ENCODE measurements around the gene HUNK.
"Not testable (repeated sequence)": the region's sequence is repeated elsewhere in the genome, so short reads cannot be mapped to it uniquely, and the experiment has no call there.

Gene HUNK

DNA sequence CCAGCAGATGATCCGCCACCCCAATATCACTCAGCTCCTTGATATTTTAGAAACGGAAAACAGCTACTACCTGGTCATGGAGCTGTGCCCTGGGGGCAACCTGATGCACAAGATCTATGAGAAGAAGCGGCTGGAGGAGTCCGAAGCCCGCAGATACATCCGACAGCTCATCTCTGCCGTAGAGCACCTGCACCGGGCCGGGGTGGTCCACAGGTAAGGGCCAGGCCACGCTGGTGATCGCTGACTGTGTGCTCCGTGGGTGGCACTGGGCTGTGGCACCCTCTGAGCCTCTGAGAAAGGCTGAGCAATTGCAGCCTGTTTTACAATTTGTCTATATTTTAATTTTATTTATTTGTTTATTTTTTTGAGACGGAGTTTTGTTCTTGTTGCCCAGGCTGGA, 51.7 kb downstream of the HUNK start:
- DNase-seq: no peak

- DNase-seq: no peak
These were observed 53.7 kb downstream of the HUNK start for GRCh38 chr21:31926498-31926897.

DNA sequence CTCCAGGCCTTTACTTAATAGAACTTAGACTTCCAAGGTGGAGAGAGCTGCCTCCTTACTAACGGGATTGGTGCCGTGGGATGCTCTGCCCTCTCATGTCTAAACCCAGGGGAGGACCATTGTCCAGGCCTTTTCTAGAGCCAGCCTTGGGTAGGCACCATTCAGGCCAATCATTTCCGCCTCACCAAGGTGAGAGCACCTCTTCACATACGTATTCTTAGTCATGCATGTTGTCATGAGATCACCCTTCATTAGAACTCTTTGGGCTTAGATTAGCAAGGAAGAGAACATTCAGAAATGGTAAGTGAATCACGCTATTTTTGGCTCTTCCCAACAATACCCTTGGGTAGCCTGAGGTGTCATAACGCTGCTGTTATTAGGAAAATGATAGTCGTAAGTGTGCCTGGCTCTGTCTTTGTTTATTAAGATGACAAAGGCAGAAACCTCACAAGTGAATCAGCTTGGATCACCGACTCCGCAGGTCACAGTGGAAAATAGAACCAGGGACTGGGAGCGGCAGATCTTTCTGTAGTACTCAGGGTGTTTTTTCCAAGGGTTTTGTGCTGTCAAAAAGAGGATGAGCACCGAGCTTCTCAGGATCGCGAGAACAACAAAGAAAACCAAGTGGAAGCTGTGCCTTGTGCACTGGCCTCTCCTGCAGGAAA, 55.0 kb downstream of the HUNK start:
- no peak for DNase-seq

GRCh38 chr21:31928656-31929055, 55.8 kb downstream of the HUNK start:
- DNase-seq: no peak

DNA sequence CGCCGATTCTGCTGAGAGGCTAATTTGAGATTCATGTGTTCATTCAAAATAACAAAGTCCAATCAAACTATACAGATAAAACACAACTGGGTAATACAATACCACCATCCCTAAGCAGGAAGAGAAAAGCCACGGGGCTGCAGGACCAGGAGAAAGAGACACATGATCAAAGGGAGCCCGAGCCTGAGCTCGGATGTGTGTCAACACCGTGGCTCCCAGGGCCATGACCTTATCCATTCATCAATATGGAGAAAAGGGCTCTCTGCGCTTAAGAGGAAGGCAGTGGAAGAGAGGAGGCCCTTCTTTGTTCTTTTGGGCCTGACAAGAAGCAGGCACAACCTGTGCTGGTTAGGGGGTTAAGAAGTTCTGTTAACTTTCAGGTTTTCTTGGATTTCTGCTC, 56.7 kb downstream of the HUNK start:
- DNase-seq: no peak

DNA sequence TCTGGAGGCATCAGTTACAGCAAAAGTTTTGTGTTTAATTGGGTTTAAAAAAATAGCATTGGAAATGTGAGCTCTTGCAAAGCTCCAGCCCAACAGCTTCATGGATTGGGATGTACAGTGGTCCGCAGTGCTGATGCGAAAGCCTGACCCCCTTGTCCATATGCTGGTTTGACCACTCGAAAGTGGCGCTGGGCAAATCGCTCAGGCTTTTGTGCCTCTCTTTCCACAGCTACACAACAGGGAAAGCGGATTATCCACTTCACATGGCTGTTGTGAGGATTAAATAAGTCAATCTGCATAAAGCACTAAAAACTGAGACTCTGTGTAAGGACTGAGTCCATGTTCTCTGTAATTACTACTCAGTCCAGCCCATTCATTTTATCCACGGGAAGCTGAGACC, 57.2 kb downstream of the HUNK start:
- DNase-seq: no peak

DNA sequence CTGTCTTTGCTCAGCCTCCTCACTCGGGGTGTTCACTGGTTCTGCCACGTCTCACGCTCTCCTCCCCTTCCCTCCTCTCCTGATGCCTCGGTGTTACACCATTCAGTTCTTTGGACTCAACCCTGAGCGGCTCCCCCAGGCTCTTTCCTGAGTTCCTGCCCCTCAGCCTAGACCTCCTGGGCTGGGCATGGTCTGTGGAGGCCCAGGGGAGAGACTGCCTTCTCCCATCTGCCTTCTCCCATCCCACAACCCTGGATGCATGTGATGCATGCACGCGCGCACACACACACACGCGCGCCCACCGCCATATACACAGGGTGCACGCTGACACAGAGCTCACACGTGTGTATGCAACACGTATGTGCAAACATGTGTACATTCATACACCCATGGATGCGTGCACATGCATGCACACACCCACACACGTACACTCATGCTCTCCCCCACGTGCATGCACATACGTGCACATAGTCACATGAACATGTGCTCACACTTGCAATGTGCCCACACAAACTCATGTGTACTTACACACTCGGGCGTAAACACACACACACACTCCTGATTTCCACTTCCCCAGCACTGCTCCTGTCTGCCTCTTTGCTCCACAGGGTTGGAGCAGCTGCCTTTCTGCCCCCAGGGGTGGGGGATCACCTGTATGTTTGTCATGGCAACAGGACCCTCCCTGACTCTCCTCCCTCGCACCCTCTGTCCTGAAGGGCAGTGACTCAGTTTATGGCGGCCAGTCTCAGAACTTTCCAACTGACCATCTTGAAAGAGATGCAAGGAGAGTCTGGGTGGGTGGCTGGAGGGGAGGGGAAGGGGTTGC, 59.0 kb downstream of the HUNK start:
- no peak for DNase-seq

GRCh38 chr21:31932470-31932764, 59.6 kb downstream of the HUNK start:
- no peak for DNase-seq

DNA sequence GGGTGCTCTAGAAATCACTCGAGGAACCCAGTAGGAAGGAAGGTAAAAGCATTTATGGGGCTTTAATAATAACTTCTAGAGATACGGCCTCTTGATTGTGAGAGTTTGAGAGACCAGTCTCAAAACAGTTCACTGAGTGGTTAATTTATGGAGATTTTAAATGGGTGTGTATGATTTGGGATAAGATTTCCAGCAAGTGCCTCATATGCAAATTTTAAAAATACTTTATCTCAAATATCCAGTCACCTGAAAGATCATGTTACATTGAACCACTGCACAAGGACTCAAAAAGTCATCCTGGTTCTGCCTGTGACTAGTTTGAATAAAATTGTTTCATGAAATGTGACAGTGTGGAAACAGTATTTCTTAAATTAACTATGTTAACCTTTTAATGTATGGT, 64.5 kb downstream of the HUNK start:
- DNase-seq: no peak

DNA sequence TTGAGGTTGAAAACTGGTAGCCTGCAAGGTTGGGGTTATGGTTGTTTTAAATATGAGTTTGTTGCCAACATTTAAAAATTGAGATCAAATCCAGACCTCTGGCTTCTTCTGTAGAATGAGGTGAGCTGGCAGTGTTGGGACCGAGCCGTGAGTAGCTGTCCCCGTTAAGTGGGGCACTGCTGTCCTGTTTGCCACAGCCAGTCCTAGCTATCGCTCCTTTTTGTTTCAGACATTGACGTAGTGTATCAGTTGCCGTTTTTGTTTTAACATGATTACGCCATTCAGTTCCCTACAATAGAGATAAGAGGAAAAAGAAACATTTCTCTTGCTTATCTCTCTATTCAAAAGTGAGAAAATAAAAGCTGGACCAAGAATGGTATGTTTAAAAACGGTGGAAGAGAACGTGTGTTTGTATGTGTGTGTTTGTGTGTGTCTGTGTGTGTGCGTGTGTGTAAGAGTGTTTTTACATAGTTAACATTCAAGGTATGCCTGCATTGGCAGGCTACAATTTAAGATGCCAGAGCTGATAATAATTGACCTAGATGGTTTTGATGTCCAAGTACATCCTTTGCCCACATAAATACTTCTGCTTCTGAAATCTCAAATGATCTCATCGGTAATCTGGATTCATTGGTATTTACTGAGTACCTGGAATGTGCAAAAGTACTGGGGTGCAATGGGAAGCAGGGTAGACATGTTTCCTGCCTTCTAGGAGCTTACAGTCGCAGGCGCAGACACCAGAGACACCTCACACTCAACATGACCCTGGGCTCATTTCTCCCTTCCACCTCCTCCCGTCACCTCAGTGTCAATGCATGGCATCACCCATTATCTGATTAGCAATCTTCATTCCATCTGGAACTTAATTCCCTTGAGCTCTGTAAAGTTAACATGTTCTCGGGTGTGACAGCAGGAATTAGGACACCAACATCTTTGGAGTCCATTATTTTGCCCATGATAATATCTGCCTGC, 65.8 kb downstream of the HUNK start:
- no peak for DNase-seq

GRCh38 chr21:31941694-31942093, 68.9 kb downstream of the HUNK start:
- DNase-seq: no peak

- DNase-seq: no peak
These were observed 70.7 kb downstream of the HUNK start for GRCh38 chr21:31943561-31943960.

DNA sequence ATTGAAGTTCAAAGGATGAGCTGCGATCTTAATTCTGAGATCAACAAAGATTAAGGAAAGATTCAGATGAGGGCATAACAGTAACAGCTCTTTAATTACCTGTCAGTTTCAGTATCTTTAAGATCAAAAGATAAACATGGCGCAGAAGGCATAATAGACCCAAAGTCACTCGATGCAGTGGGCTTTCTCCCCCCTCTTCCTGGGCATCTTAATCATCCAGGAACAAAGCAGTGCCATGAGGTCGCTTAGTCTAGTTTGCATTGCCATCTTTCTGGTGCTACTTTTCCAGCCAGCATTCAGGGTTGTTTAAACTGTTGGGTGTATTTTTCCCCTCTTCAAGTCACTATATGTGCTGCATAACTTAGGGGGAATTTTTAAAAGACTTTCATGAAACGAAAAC, 72.3 kb downstream of the HUNK start:
- no peak for DNase-seq

DNA sequence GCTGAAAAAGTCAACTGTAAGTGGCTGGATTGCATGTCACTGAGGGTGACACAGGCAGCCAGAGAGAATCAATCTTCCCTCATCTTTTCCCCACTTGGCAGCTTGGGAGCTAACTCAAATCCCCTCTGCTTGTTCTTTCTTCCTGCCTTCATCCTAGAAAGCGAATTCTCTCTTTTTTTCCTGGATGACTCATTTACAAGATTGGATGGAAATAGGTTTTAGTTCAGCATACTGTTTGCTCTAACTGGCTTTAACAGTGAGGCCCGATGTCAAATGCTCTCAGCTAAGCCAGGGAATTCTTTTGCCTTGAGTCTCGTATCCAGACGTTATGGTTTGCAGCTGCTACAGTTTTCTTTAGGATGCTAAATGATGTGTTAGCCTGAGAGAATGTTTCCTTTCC, 72.7 kb downstream of the HUNK start:
- DNase-seq: no peak

DNA sequence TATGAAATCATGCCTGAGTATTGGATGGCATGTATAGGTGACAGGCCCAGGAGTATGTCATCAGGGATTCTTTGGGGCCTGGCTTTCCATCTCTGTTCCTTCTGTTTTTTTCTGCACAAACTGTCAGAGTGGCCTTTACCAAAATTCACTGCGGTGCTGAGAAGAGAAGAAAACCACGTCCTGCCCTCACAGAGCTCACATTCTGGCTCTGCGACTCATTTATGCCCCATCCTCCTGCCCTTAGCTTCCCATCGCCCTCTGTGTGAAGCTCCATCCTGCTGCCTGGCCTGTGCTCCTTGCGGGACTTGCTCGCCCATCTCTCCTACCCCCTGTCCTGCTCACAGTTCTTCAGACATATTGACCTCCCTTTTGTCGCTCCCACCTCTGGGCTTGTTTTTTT, 73.4 kb downstream of the HUNK start:
- DNase-seq: no peak

GRCh38 chr21:31946876-31947550, 74.2 kb downstream of the HUNK start:
- DNase-seq: not testable (repeated sequence)

DNA sequence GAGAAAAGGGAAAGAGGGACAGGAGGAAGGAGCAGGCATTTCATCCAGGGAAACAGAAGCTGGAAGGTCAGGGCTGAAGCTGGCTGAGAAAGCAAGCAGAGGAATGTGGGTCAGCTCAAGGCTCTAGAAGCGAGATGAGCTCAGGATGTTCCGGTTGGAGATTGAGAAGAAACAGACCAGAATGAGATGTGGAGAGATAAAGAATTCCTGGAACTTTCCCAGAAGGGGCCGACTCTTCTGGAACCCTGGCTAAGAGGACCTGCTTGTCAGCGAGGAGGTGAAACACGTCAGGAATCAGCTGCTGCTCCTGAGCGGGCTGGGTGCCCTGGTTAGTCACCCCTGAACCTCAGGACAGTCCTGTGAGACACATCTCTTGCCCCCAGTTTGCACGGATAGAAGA, 75.9 kb downstream of the HUNK start:
- no peak for DNase-seq

GRCh38 chr21:31952828-31953227, 80.0 kb downstream of the HUNK start:
- no peak for DNase-seq

- DNase-seq: no peak
These were observed 84.8 kb downstream of the HUNK start for GRCh38 chr21:31957631-31958030.

GRCh38 chr21:31959881-31960280, 87.1 kb downstream of the HUNK start:
- no peak for DNase-seq

- no peak for DNase-seq
These were observed 88.2 kb downstream of the HUNK start for GRCh38 chr21:31961027-31961426.

- DNase-seq: no peak
These were observed 88.9 kb downstream of the HUNK start for GRCh38 chr21:31961704-31962103.

- DNase-seq: no peak
These were observed 91.9 kb downstream of the HUNK start for GRCh38 chr21:31964692-31965091.

Measured in NCI-H226 (cell line).